Endodermal cell (in vitro differentiated cells): ENCODE data around the gene ABCA8. TPM values are rescaled to one million over a fixed set of nuclear protein-coding genes. Genes with fewer than 3 reads are reported as not detected.

Experiments used
- DNase-seq: peaks from one replicate; pipeline ENCODE4 v3.0.0-alpha.2; 2017
- H3K27ac ChIP-seq: 2 replicates; pipeline ENCODE4 v1.5.1; 2013; ENCODE audit warnings: mild to moderate bottlenecking, low read depth, low read length, moderate library complexity
- H3K27me3 ChIP-seq: 2 replicates; pipeline ENCODE4 v1.6.1; 2013; ENCODE audit warnings: mild to moderate bottlenecking, low read length, moderate library complexity; ENCODE audit not compliant: insufficient read depth, control insufficient read depth, poor library complexity, severe bottlenecking
- H3K36me3 ChIP-seq: 2 replicates; pipeline ENCODE4 v1.7.0; 2013; ENCODE audit warnings: mild to moderate bottlenecking, low read length, moderate library complexity; ENCODE audit not compliant: control insufficient read depth, insufficient read depth
- H3K4me1 ChIP-seq: one replicate; pipeline ENCODE4 v1.7.0; 2013; ENCODE audit warnings: low read length; ENCODE audit not compliant: control insufficient read depth, insufficient read depth
- H3K4me3 ChIP-seq: 2 replicates; pipeline ENCODE4 v1.5.1; 2013; ENCODE audit warnings: mild to moderate bottlenecking, low read length, moderate library complexity
- H3K9ac ChIP-seq: 2 replicates; pipeline ENCODE4 v1.6.1; 2013; ENCODE audit warnings: mild to moderate bottlenecking, low read length, moderate library complexity; ENCODE audit not compliant: poor library complexity, severe bottlenecking; ENCODE audit errors: extremely low read depth
- H3K9me3 ChIP-seq: 2 replicates; pipeline ENCODE4 v1.6.1; 2013; ENCODE audit warnings: mild to moderate bottlenecking, low read length, moderate library complexity; ENCODE audit not compliant: control insufficient read depth
- H3K27ac Mint-ChIP-seq: 2 replicates; pipeline ENCODE4 v1.8.0; 2020; ENCODE audit warnings: mixed read lengths
- H3K27me3 Mint-ChIP-seq: 2 replicates; pipeline ENCODE4 v1.8.0; 2021; ENCODE audit warnings: mild to moderate bottlenecking, mixed read lengths; ENCODE audit not compliant: insufficient read depth
- H3K36me3 Mint-ChIP-seq: 2 replicates; pipeline ENCODE4 v1.8.0; 2020; ENCODE audit warnings: low read depth, mixed read lengths
- H3K4me1 Mint-ChIP-seq: 2 replicates; pipeline ENCODE4 v1.8.0; 2020; ENCODE audit warnings: mixed read lengths
- H3K4me3 Mint-ChIP-seq: 2 replicates; pipeline ENCODE4 v1.8.0; 2020; ENCODE audit warnings: mild to moderate bottlenecking, moderate library complexity, mixed read lengths
- H3K9me3 Mint-ChIP-seq: 2 replicates; pipeline ENCODE4 v1.8.0; 2020; ENCODE audit warnings: mild to moderate bottlenecking, mixed read lengths
- CTCF ChIP-seq: fragments of 200-600 bp; sonication (generic); conservative IDR thresholded peaks from 2 replicates; pipeline ENCODE4 v1.5.0; 2021; ENCODE audit warnings: antibody characterized with exemption, mild to moderate bottlenecking
- WGBS, 2 experiments: methylation state at CpG; one replicate each; pipeline versions ENCODE4 v1.1.5 to v1.1.7; 2013; ENCODE audit warnings: missing lambda C conversion rate in 2 of 2, mixed read lengths in 1 of 2; ENCODE audit not compliant: insufficient coverage in 1 of 2, insufficient read length in 1 of 2; 5-methylcytosine and 5-hydroxymethylcytosine counted together
- total RNA-seq, 2 donors: library from RNA; stranded (reverse); fragmentation: NEBNext Ultra II Directional in 1 of 2; extraction: Animal tissue kit (Norgen Biotek cat#: 25700) in 1 of 2; gene quantifications; 2 replicates in 1 of 2; 3 replicates in 1 of 2; pipeline ENCODE4 v1.2.1, GENCODE V29; 2021

Gene ABCA8
- total RNA-seq, 2 donors from 2014 or later = not detected

GRCh38 chr17:68854452-68854851, 100.7 kb downstream of the ABCA8 start:
- no peaks in the 10 kb centered on the region for H3K36me3 ChIP-seq
- no peaks in the 10 kb centered on the region for H3K4me1 ChIP-seq
- Mint-ChIP-seq H3K36me3 (no peaks in the 10 kb centered on the region), H3K9me3 (peaks cover 11% of the 10 kb centered on the region), H3K4me3 (no peak overlapping the region), H3K27ac (no peak overlapping the region), H3K4me1 (peaks cover 4% of the 10 kb centered on the region), H3K27me3 (peaks cover 3% of the 10 kb centered on the region)
- 80 to 86% methylated on average over 1 of the region's 1 CpG for WGBS, 2 experiments
- no peak overlapping the region for H3K9ac ChIP-seq
- no peak for TF ChIP-seq CTCF
- H3K4me3 ChIP-seq = no peak overlapping the region
- H3K27me3 ChIP-seq = no peaks in the 10 kb centered on the region
- peaks cover 15% of the 10 kb centered on the region for H3K9me3 ChIP-seq
- DNase-seq = no peak
- no peak overlapping the region for H3K27ac ChIP-seq

GRCh38 chr17:68853439-68853838, 101.8 kb downstream of the ABCA8 start:
- WGBS, 2 experiments = 89 to 94% methylated on average over 2 to 4 of the region's 4 CpGs
- Histone ChIP-seq H3K27me3 (no peaks in the 10 kb centered on the region), H3K9ac (no peak overlapping the region), H3K36me3 (no peaks in the 10 kb centered on the region), H3K27ac (no peak overlapping the region), H3K9me3 (peaks cover 7% of the 10 kb centered on the region), H3K4me1 (no peaks in the 10 kb centered on the region), H3K4me3 (no peak overlapping the region)
- peaks cover 3% of the 10 kb centered on the region for H3K9me3 Mint-ChIP-seq
- H3K36me3 Mint-ChIP-seq = no peaks in the 10 kb centered on the region
- H3K27ac Mint-ChIP-seq = no peak overlapping the region
- no peak overlapping the region for H3K4me3 Mint-ChIP-seq
- TF ChIP-seq CTCF = no peak
- DNase-seq = no peak
- peaks cover 4% of the 10 kb centered on the region for H3K4me1 Mint-ChIP-seq
- H3K27me3 Mint-ChIP-seq = peaks cover 3% of the 10 kb centered on the region

GRCh38 chr17:68853036-68853435, 102.2 kb downstream of the ABCA8 start:
- DNase-seq = no peak
- no peaks in the 10 kb centered on the region for H3K4me1 ChIP-seq
- peaks cover 4% of the 10 kb centered on the region for H3K4me1 Mint-ChIP-seq
- WGBS, 2 experiments = 84 to 91% methylated on average over 3 to 5 of the region's 5 CpGs
- no peaks in the 10 kb centered on the region for H3K36me3 Mint-ChIP-seq
- peaks cover 3% of the 10 kb centered on the region for H3K27me3 Mint-ChIP-seq
- H3K9me3 Mint-ChIP-seq = peaks cover 2% of the 10 kb centered on the region
- no peak overlapping the region for H3K4me3 ChIP-seq
- no peaks in the 10 kb centered on the region for H3K27me3 ChIP-seq
- H3K36me3 ChIP-seq = no peaks in the 10 kb centered on the region
- no peak for TF ChIP-seq CTCF
- H3K9ac ChIP-seq = no peak overlapping the region
- no peak overlapping the region for H3K27ac ChIP-seq
- no peak overlapping the region for H3K27ac Mint-ChIP-seq
- H3K4me3 Mint-ChIP-seq = no peak overlapping the region
- H3K9me3 ChIP-seq = peaks cover 3% of the 10 kb centered on the region
